Endothelial cell of umbilical vein (primary cell): ENCODE data around the gene ZFYVE28. TPM values are rescaled to one million over a fixed set of nuclear protein-coding genes. Genes with fewer than 3 reads are reported as not detected.

Experiments used
- BruUV-seq: library from RNA; stranded (reverse); fragments of 400-500 nt; replicated peaks from 2 replicates; lab custom pipeline; 2021; lab: Mats Ljungman, UMichigan
- CTCF ChIA-PET: fragments of 300-600, 350-600 bp; sonication (Branson Sonifier 250); formaldehyde crosslinking; loops from one replicate; lab custom pipeline; 2021; ENCODE audit warnings: antibody characterized with exemption, inconsistent platforms; lab: Charles Lee
- POLR2A ChIA-PET: fragments of 300-600, 350-600 bp; sonication (Branson Sonifier 250); formaldehyde crosslinking; loops from one replicate; lab custom pipeline; 2021; ENCODE audit warnings: antibody characterized with exemption, inconsistent platforms; lab: Charles Lee
- DNase-seq: peaks from one replicate; pipeline ENCODE4 v3.0.0-alpha.2; 2011; ENCODE audit warnings: low read depth, low spot score
- FAIRE-seq: peaks from 2 replicates; lab custom pipeline; 2011; peaks lifted over from hg19 to GRCh38; lab: Jason Lieb, UNC
- H2AFZ ChIP-seq: 2 replicates; pipeline ENCODE4 v1.6.0; 2012; ENCODE audit warnings: low read depth, low read length, control low read depth, inconsistent platforms
- H3K27ac ChIP-seq: 2 replicates; pipeline ENCODE4 v1.5.1; 2011; ENCODE audit warnings: low read depth, mild to moderate bottlenecking, control low read depth, low read length, moderate library complexity; ENCODE audit not compliant: insufficient read depth
- H3K27me3 ChIP-seq, 2 experiments: 2 replicates each; pipeline versions ENCODE4 v1.6.0 to v1.6.1; 2011; ENCODE audit warnings: low read length in 2 of 2, mixed read lengths in 1 of 2; ENCODE audit not compliant: control insufficient read depth in 2 of 2, insufficient read depth in 2 of 2
- H3K36me3 ChIP-seq, 2 experiments: 2 replicates in 1 of 2; 3 replicates in 1 of 2; pipeline ENCODE4 v1.5.1; 2011; ENCODE audit warnings: low read length in 2 of 2, mild to moderate bottlenecking in 1 of 2, moderate library complexity in 1 of 2; ENCODE audit not compliant: control insufficient read depth in 2 of 2, insufficient read depth in 2 of 2; ENCODE audit errors: extremely low read depth in 1 of 2
- H3K4me1 ChIP-seq: 3 replicates; pipeline ENCODE4 v1.5.1; 2011; ENCODE audit warnings: mild to moderate bottlenecking, low read length; ENCODE audit not compliant: control insufficient read depth, insufficient read depth; ENCODE audit errors: extremely low read depth
- H3K4me2 ChIP-seq: 2 replicates; pipeline ENCODE4 v1.6.1; 2011; ENCODE audit warnings: low read length, control low read depth, mixed read lengths; ENCODE audit not compliant: insufficient read depth
- H3K4me3 ChIP-seq, 3 experiments: fragments of 200-600 bp in 1 of 3; sonication (generic), shearing (Covaris generic) in 1 of 3; replicated peaks in 1 of 3; 2 replicates each; pipeline ENCODE4 v1.5.1; 2011 to 2016; ENCODE audit warnings: control low read depth in 3 of 3, low read length in 3 of 3, mild to moderate bottlenecking in 2 of 3, inconsistent platforms in 1 of 3, low read depth in 1 of 3, moderate library complexity in 1 of 3; ENCODE audit not compliant: insufficient read depth in 1 of 3
- H3K79me2 ChIP-seq: 2 replicates; pipeline ENCODE4 v1.6.0; 2012; ENCODE audit warnings: low read length, inconsistent platforms; ENCODE audit not compliant: control insufficient read depth, insufficient read depth
- H3K9ac ChIP-seq: replicated peaks from 2 replicates; pipeline ENCODE3; 2011; ENCODE audit warnings: low read length, control low read depth; ENCODE audit not compliant: insufficient read depth; ENCODE audit errors: extremely low read depth
- H3K9me1 ChIP-seq: replicated peaks from 3 replicates; pipeline ENCODE4 v1.6.0; 2011; ENCODE audit warnings: mild to moderate bottlenecking, low read length; ENCODE audit not compliant: control insufficient read depth, insufficient read depth; ENCODE audit errors: extremely low read depth
- H3K9me3 ChIP-seq: replicated peaks from 2 replicates; pipeline ENCODE4 v1.5.1; 2012; ENCODE audit warnings: low read length, inconsistent platforms; ENCODE audit not compliant: control insufficient read depth, insufficient read depth
- H4K20me1 ChIP-seq: replicated peaks from 2 replicates; pipeline ENCODE3; 2011; ENCODE audit warnings: mild to moderate bottlenecking, low read length; ENCODE audit not compliant: control insufficient read depth, insufficient read depth; ENCODE audit errors: extremely low read depth
- CTCF ChIP-seq, 2 donors: IDR thresholded peaks; 1 replicate in 1 of 2; 2 replicates in 1 of 2; pipeline ENCODE4 v1.5.1; 2011; ENCODE audit warnings: low read length in 2 of 2, mild to moderate bottlenecking in 2 of 2, moderate library complexity in 2 of 2, control low read depth in 1 of 2, inconsistent platforms in 1 of 2, low read depth in 1 of 2; ENCODE audit not compliant: insufficient read depth in 1 of 2; ENCODE audit errors: extremely low read depth in 1 of 2
- EZH2 ChIP-seq: IDR thresholded peaks from 2 replicates; pipeline ENCODE4 v1.6.1; 2012; ENCODE audit warnings: borderline replicate concordance, low read depth, mild to moderate bottlenecking, moderate library complexity, low read length, inconsistent platforms; ENCODE audit not compliant: severe bottlenecking
- FOS ChIP-seq: IDR thresholded peaks from 2 replicates; pipeline ENCODE4 v1.6.1; 2011; ENCODE audit warnings: mild to moderate bottlenecking, low read length, moderate library complexity, borderline replicate concordance; ENCODE audit not compliant: insufficient read depth
- GATA2 ChIP-seq: IDR thresholded peaks from 2 replicates; pipeline ENCODE4 v1.7.0; 2011; ENCODE audit warnings: low read depth, mild to moderate bottlenecking, moderate library complexity, mixed read lengths, low read length; ENCODE audit not compliant: insufficient read length, insufficient read depth
- JUN ChIP-seq: IDR thresholded peaks from 2 replicates; pipeline ENCODE4 v1.6.1; 2011; ENCODE audit warnings: borderline replicate concordance, low read depth; ENCODE audit not compliant: insufficient read length, insufficient read depth
- MAX ChIP-seq: IDR thresholded peaks from 2 replicates; pipeline ENCODE4 v1.6.1; 2011; ENCODE audit not compliant: insufficient read depth, insufficient read length
- MYC ChIP-seq: IDR thresholded peaks from one replicate; pipeline ENCODE4 v1.6.1; 2011; ENCODE audit warnings: mild to moderate bottlenecking, low read depth, low read length
- POLR2A ChIP-seq: IDR thresholded peaks from 2 replicates; pipeline ENCODE4 v1.6.1; 2012; ENCODE audit warnings: low read depth, mild to moderate bottlenecking, control low read depth, low read length
- POLR2AphosphoS5 ChIP-seq: IDR thresholded peaks from 2 replicates; pipeline ENCODE4 v1.6.1; 2012; ENCODE audit warnings: low read depth, mild to moderate bottlenecking, control low read depth, low read length, moderate library complexity; ENCODE audit not compliant: insufficient read depth
- dilution Hi-C: fragments of 300-500 bp; cut with MboI; formaldehyde crosslinking; loops from one replicate; pipeline ENCODE4 v1.15.0; 2019; ENCODE audit warnings: low sequenced_read_pairs; ENCODE audit not compliant: extremely low pct_ligation_motif_present
- intact Hi-C: fragments of 100-400 bp; cut with micrococcal nuclease; formaldehyde crosslinking; loops from one replicate; pipeline ENCODE4 v1.10.0; 2022
- polyA plus RNA-seq, 4 experiments: library from polyadenylated mRNA; depleted of rRNA in 3 of 4; stranded (reverse) in 3 of 4; unstranded in 1 of 4; fragments of >200 nt; gene quantifications; 2 replicates each; pipeline versions ENCODE4 v1.2.1 to v1.2.3, GENCODE V29; 2011 to 2012; ENCODE audit warnings: missing spikeins in 1 of 4
- total RNA-seq: library from RNA; stranded (reverse); gene quantifications from 2 replicates; pipeline ENCODE4 v1.2.3, GENCODE V29; 2021

The ZFYVE28 gene
- total and polyA plus RNA-seq, 2 donors (not counting 3 experiments of a cell fraction or from before 2014, with no cell fraction given) = 5.8 to 7.1 TPM

DNA sequence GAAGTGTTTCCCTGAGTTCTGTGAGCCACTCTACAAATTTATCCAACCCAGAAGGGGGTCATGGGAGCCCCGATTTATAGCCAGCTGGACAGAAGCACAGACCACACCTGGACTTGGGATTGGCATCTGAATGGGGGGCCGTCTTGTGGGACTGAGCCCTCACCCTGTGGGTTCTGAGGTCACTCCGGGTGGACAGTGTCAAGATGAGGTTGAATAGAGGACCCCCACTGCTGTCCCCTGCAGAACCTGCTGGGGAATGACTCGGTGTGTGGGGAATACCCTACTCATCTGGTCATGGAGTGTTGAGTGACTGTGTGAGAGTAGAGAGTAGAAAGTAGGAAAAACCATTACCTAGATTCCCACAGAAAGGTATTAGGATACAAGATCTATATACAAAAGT is 67.5 kb downstream of the ZFYVE28 start:
- CTCF ChIA-PET = no interaction called here
- dilution Hi-C loops (no loop called here), intact Hi-C loops (no loop called here)
- no peaks in the 10 kb centered on the region for H3K9me3 ChIP-seq
- no peaks in the 10 kb centered on the region for H3K27me3 ChIP-seq
- FAIRE-seq (no peak), DNase-seq (no peak)
- H3K9me1 ChIP-seq = peaks cover 2% of the 10 kb centered on the region
- no peaks in the 10 kb centered on the region for H3K4me1 ChIP-seq
- POLR2A ChIA-PET = no interaction called here
- no peaks in the 10 kb centered on the region for H4K20me1 ChIP-seq
- no peak overlapping the region for H3K9ac ChIP-seq
- no peak overlapping the region for H3K4me3 ChIP-seq
- H2AFZ ChIP-seq = no peak overlapping the region
- BruUV-seq = no TSS peak
- H3K27ac ChIP-seq = no peak overlapping the region
- H3K79me2 ChIP-seq = no peaks in the 10 kb centered on the region
- TF ChIP-seq GATA2 = no peak
- TF ChIP-seq POLR2A = no peak
- no peak for TF ChIP-seq EZH2
- no peak for TF ChIP-seq CTCF (IDR thresholded peaks at IDR 0.05; ENCODE audit: extremely low read depth in 1 of 2, insufficient read depth in 1 of 2, low read depth in 1 of 2, low read length in 2 of 2)
- no peak for TF ChIP-seq FOS
- TF ChIP-seq MYC = no peak
- no peak for TF ChIP-seq POLR2AphosphoS5
- TF ChIP-seq JUN = no peak
- TF ChIP-seq MAX = no peak
- H3K36me3 ChIP-seq = no peaks in the 10 kb centered on the region
- H3K4me2 ChIP-seq = no peak overlapping the region
